Measurements from ENCODE around the gene RIBC2.
A peak's percentile ranks its signal among the peaks of the same experiment; 100 is the strongest.
"Not testable (repeated sequence)": the region's sequence is repeated elsewhere in the genome, so short reads cannot be mapped to it uniquely, and the experiment has no call there.

Gene RIBC2

DNA sequence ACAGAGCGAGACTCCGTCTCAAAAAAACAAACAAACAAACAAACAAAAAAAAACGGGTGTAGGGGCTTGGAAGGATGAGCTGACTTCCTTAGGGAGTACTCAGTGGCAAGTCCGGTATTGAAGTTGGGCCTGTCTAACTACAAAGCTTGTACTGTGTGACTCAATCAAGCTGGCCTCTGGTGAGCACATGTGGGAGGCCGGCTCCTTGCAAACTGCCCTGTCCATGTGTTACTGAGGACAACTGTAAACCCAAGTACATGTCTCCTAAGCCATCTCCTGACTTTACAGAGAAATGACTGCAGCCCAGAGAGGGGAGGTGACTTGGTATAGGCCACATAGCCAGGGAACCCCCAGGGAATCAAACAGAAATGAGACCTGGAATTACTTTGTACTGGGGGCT is 11.6 kb downstream of the RIBC2 start:
- DNase-seq (ENCODE audit: low spot score), result no peak

DNA sequence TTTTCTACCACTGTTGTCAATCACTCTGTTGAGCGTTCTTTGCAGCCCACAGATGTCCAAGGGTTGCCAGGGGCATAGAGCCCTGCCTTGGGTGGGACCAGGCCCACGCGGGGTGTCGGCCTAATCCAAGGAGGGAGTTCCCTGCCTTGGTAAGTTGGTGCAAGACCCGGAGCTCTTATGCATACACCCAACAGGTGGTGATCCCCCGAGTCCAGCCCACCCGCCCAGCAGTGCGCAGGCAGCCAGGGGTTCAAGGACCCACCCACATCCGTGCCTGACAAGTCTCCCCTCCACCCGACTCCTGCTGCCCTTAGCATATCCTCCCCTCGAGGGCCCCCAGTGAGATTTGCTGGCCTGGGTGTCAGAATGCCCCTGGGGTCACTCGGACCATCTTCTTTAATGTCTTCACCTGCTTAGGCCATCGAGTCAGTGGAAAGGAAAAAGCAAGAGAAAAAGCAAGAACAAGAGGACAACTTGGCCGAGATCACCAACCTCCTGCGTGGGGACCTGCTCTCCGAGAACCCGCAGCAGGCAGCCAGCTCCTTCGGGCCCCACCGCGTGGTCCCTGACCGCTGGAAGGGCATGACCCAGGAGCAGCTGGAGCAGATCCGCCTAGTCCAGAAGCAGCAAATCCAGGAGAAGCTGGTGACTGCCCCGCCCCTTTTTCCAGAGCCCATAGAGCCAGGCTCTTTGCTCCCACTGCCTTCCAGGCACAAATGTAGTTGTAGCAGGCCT is 12.2 kb downstream of the RIBC2 start:
- no peak for DNase-seq (ENCODE audit: low spot score)

DNA sequence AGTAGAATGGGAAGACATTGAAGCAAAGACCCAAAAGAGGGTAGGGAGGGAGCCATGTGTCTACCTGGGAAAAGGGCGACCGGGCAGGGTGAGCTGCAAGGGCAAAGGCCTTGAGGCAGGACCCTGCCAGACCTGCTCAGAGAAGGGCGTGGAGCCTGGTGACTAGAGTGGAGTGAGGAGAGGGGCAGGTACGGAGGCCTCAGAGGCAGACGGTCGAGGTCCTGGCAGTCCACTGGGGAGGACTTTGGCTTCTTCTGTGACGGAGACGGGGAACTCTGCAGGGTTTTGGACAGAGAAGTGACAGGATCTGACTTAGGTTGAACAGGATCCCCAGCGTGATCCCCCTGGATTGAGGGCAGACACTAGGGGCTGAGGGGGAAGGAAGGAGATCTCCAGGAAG is 12.9 kb downstream of the RIBC2 start:
- DNase-seq (ENCODE audit: low spot score), result no peak

DNA sequence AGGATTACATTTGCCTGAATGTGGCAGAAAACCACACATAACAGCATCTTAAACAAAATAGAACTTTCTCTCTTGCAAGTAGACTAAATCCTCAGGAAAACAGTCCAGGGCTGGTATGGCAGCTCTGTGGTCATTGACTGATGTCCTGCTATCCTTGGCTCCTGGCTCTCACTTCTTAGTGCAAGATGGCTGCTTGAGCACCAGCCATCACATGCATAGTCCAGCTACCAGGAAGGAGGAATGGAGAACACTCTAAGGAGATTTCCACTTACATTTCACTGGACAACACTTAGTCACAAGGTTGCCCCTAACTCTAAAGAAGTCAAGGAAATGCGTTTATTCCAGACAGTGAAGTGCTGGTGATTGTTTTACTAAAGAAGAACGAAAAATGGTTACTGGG is 13.6 kb downstream of the RIBC2 start:
- no peak for DNase-seq (ENCODE audit: low spot score)

DNA sequence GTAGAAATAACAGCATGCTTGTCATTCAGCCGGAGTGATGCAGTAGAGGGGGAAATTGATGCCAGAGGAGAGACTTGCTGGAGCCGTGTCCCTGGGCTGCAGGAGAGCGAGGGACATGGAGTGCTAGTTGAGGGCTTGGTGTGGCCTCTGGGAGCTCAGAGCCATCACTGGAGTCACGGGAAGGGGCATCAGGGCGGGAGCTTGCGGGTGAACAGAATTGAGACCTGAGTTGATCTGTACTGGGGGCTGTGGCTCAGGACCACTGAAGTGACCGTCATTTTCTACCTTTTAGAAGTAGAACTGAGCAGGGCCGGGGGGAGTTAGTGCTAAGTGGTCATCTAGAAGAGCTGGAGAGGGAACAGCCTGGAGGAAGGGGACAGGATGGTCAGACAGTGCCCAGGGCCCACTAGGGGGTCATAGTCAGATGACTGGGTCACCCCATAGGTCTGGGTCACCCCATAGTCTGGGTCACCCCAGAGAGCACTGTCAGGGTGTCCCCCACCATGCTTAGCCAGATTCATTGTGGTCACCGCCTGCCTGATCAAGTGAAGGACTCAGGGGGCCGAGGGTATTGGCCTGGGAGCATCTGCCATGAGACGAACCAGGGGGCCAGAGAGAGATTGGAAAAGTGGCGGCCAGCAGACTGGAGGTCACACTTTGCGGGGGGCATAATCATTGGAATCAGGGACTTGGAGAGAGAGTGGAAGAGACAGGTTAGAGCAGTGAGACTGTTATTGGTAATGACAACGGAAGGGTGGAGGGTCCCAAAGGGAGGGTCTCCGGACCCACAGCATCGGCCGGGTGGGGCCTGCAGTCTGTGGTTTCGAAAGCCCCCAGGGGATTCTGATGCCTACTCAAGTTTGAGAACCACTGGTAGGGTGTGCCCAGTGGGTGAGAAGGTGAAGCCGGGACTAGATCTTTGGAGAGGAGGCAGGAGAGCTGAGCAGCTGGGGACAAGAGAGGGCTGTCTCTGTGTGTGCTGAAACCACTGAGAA is 15.2 kb downstream of the RIBC2 start:
- no peak for DNase-seq (ENCODE audit: low spot score)

DNA sequence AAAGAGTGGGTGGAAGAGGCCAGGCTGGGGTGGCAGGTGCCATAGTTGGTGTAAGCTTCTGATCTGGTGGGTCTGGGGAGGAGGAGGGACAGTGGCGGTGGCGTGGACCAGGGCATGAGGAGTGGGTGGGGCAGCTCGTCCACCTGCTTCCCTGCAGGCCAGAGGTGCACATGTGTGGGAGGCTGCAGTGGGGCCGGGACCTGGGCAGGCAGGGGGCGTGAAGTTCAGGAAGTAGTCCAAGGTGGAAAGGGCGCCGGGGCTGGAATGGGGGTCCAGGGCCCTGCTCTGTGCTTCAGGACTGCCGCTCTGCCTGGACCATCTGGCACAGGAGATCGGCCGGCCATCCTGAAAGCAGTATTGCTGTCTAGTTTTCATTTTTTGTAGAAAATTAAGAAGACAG is 15.9 kb downstream of the RIBC2 start:
- no peak for DNase-seq (ENCODE audit: low spot score)

DNA sequence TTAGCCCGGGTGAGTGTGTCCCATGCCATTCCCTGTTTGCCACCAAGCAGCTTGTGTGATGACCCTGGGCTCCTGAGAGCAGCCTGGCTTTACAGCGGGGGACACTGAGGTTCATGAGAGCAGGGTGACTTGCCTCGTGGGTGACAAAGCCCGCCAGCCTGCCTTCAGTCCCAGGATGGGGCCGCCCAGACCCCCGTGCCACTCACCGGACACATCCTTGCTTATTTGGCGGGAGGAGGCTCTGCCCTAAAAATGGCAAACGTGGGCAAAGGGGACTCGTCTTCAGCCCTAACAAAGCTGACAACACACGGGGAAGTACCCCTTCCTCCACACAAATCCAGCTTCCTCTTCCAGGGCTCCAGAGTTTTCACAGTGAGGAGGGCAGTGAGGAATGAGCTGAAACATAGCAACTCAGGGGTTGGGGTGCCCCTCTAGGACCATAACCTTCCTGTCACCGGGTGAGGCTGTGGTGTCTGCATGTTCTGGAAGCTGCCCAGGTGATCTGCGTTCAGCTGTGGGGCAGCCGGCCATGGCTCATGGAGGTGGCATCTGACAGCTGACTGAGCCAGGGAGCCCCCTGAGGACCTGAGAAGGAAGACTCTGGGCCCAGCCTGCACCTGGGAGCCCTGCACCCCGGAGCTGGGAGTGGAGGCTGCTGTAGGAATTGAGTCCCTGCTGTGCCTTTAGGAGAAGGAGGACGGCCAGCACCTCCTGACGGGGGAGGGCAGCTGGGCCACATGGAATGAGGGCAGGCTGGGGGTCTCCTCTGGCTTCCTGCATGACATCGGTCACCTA is 16.7 kb downstream of the RIBC2 start:
- DNase-seq (ENCODE audit: low spot score), result no peak

DNA sequence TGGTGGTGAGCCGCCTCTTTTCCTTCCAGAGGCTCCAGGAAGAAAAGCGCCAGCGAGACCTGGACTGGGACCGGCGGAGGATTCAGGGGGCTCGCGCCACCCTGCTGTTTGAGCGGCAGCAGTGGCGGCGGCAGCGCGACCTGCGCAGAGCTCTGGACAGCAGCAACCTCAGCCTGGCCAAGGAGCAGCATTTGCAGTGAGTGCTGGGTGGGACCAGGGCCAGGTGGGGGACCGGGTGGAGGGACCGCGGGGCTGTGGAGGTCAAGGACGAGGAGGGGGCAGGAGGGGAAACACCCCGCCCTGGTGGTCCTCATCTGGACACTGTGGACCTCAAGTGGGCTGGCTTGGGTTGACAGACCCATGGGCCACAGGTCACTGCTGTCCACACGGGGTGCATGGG is 17.4 kb downstream of the RIBC2 start:
- DNase-seq (ENCODE audit: low spot score), result no peak

DNA sequence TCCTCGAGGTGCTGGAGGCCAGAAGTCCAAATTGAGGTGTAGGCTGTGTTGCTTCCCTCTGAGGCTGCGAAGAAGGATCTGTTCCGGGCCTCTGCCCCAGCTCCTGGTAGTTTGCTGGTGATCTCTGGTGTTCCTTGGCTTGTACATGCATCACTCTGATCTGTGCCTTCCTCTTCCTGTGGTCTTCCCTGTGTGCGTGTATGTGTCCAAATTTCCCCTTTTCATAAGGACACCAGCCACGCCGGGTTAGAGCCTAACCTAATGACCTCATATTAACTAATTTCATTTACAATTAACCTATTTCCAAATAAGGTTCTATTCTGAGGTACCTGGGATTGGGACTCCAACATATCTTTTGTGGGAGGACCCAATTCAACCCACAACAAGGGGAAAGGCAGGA is 21.5 kb downstream of the RIBC2 start:
- no peak for DNase-seq (ENCODE audit: low spot score)

DNA sequence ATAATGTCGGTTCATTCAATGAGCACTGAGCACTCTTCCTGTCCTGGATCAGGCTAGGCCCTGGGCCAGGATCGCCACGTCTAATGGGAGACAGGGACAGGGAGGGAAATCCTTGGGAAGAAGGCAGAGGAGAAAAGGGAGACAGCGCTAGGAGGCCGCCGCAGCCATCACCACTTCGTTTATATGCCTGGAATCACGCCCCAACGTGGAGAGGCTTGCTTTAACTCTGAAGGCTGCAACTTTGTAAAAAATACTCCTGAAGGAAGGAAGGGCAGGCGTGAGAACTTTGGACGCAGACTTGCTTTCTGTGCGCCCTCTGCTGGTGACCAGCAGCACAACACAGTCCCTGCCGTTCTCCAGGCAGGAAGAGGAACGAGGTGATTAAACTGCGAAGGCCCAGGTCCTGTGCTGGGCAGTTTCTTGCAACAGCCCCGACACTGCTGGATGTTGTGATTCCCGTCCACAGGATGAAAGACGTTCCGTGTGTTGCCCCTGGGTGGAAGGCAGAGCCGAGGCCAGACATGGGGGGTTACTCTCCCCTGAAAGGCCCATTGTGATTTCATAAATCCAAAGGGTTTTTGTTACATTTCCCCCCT is 22.1 kb downstream of the RIBC2 start:
- DNase-seq (ENCODE audit: low spot score), result peak; percentile 78

DNA sequence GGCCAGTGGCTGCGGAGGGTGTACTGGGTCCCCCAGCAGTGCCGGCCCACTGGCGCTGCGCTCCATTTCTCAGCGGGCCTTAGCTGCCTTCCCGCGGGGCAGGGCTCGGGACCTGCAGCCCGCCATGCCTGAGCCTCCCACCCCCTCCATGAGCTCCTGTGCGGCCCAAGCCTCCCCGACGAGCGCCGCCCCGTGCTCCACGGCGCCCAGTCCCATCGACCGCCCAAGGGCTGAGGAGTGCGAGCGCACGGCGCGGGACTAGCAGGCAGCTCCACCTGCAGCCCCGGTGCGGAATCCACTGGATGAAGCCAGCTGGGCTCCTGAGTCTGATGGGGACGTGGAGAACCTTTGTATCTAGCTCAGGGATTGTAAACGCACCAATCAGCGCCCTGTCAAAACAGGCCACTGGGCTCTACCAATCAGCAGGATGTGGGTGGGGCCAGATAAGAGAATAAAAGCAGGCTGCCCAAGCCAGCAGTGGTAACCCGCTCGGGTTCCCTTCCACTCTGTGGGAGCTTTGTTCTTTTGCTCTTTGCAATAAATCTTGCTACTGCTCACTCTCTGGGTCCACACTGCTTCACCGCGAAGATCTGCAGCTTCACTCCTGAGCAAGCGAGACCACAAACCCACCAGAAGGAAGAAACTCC is 23.5 kb downstream of the RIBC2 start:
- not testable (repeated sequence) for DNase-seq (ENCODE audit: low spot score)

DNA sequence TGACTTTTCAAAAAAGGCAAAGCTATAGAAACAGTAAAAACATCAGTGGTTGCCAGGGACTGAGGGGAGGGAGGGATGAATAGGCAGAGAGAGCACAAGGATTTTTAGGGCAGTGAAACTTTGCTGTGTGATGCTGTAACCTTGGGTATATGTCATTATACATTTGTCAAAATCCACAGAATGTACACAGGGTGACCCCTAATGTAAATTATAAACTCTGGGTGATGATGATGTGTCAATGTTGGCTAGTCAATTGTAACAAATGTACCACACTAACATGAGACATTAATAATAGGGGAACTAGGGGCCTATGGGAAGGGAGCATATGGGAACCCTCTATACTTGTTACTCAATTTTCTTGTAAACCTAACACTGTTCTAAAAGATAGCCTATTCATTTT is 24.8 kb downstream of the RIBC2 start:
- DNase-seq (ENCODE audit: low spot score), result no peak

DNA sequence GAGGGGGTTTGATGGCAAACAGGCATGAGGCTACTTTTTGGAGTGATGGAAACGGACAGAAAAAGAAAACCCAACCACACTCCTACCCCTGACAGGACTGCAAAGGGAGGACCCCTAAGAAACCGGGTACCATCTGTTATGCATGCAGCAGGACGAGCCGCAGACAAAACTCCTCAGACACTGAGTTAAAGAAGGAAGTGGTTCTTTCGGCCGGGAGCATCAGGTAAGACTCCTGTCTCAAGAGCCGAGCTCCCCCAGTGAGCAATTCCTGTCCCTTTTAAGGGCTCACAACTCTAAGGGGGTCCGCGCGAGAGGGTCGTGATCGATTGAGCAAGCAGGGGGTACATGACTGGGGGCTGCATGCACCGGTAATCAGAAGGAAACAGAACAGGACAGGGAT is 27.2 kb downstream of the RIBC2 start:
- not testable (repeated sequence) for DNase-seq (ENCODE audit: low spot score)

DNA sequence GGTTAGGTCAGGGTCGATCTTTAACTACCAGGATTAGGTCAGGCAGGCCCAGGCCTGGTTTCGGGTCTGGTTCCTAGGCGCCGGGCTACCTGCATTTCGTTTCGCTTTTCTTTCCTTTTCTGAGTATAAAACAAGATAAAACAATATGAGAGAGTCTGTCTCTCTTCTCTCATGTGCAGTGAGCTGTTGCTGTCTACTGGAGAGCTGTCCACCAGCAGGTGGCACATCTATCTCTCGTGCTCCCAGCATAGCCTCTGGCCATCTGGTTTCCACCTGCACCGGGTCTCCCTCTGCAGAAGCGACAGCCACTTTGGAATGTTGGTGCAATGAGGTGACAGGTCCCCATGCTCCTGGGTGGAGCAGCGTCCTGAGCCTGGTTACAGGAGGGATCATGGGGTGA is 27.6 kb downstream of the RIBC2 start:
- peak; percentile 14 for DNase-seq (ENCODE audit: low spot score)

DNA sequence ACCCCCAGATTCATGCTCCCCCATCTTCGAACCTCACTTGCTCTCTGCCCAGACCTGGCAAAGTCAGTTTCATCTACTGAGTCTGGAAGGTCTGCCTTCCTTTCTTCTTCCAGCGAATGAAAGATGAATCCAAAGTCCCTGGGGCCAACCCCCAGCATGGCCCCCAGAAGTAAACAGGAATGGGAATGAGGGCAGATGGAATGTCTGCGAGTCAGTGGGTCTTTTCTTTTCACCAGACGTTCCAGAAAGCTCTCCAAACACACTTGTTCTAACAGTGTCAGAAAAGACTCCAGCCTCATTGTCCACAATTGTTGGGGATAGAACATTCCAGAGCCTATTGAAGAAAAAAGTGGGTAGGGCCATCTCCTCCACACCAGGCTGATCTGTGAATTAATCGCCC is 28.6 kb downstream of the RIBC2 start:
- DNase-seq (ENCODE audit: low spot score), result no peak

DNA sequence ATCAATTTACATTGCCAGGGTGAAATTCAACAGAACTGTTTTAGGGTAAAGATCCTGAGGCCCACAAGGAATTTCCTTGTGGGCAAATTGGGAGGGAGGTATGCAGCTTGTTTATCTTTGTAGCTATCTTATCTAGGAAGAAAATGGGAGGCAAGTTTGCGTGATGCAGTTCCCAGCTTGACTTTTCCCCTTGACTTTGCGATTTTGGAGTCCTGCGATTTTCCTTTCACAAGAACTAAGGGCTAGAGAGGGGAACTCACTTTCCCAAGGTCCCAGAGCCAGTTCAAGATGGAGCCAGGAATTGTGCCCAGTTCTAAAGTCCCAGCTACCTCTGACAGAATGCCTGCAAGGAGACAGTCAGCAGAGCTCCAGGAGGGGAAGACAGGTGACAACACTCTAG is 30.7 kb downstream of the RIBC2 start:
- DNase-seq (ENCODE audit: low spot score), result no peak

DNA sequence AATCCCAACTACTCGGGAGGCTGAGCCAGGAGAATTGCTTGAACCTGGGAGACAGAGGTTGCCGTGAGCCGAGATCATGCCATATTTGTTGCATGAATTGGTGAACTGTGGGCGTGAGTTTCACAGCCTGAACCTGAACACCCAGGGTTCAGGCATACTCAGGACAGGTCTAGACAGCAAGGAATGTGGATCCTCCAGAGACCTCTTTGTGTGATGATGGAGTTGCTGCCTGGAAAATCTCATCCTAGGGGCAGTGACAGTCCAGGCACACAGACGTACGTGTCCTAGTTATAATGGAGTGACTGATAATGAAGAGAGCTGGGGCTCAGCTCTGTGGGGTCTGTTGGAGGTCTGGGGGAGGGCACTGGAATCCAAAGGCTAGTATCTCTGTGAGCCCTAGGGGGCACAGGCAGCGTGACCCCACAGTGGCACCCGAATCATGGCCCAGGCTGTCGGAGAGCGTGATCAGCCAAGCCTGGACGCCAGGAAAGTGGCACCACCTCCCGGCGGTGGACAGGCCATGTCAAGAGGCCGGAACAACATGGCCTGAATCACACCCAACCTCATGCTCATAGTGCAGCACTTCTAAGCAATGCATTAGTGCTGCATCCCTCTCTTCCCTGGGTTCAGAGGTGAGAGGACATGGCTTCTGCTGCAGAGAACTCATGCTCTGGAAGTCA is 31.7 kb downstream of the RIBC2 start:
- DNase-seq (ENCODE audit: low spot score), result no peak

DNA sequence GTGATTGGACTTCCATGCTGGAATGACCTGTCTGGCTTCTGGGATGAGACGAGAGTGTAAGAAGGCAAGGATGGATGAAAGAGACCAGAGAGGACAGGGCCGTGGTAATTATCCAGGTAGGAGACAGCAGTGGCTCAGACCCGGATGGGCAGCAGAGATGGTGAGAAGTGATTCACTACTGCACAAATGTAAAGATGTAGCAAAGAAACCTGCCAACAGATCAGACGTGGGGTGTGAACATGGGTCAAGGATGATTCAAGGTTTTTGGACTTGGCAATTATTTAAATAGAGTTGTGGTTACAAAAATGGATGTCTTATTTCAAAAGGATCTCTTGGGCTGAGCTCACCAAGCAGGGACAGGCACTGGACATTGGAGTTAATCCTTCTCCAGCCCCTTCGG is 32.7 kb downstream of the RIBC2 start:
- no peak for DNase-seq (ENCODE audit: low spot score)

DNA sequence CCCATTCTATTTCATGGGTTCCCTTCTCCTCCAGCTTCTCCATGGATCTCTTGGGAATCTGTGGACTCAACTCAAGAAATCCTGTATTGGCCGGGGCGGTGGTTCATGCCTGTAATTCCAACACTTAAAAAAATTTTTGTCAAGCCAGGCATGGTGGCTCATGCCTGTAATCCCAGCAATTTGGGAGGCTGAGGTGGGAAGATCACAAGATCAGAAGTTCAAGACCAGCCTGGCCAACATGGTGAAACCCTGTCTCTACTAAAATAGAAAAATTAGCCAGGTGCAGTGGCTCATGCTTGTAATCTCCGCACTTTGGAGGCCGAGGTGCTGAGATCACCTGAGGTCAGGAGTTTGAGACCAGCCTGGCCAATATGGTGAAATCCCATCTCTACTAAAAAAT is 34.1 kb downstream of the RIBC2 start:
- not testable (repeated sequence) for DNase-seq (ENCODE audit: low spot score)

DNA sequence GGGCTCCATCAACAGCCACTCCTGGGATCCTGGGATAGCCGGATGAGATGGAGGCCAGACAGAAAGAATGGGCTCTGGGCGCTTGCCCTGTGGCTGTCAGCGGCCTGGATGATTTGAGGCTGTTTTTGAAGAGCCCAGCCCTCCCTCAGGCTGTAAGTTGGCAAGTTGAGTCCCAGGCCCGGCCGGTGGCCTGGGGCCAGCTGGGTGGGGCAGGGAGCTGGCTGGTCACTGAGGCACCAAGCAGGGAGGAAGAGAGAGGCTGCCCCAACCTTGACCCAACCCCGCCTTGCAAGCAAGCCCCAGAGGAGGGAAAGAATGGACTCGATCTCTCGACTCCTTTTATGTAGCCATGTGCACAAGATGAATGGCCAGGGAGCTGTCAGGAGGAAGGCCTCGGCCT is 34.9 kb downstream of the RIBC2 start:
- no peak for DNase-seq (ENCODE audit: low spot score)

DNA sequence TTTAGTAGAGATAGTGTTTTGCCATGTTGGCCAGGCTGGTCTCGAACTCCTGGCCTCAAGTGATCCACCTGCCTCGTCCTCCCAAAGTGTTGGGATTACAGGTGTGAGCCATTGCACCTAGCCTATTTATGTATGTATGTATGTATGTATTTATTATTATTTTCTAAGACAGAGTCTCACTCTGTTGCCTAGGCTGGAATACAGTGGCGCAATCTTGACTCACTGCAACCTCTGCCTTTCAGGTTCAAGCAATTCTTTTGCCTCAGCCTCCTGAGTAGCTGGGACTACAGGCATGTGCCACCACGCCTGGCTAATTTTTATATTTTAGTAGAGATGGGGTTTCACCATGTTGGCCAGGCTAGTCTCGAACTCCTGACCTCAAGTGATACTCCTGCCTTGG is 35.9 kb downstream of the RIBC2 start:
- not testable (repeated sequence) for DNase-seq (ENCODE audit: low spot score)
